Astrocyte (in vitro differentiated cells and primary cell): ENCODE data around the gene ARIH2.

Experiments
- CTCF ChIP-seq: IDR thresholded peaks from 2 replicates; pipeline ENCODE4 v1.5.1; 2011; ENCODE audit warnings: low read depth, mild to moderate bottlenecking, inconsistent platforms, low read length, moderate library complexity; ENCODE audit not compliant: insufficient read depth
- EZH2 ChIP-seq: IDR thresholded peaks from 2 replicates; pipeline ENCODE4 v1.6.1; 2012; ENCODE audit warnings: mild to moderate bottlenecking, low read length, inconsistent platforms; ENCODE audit not compliant: insufficient read depth

GRCh38 chr3:48881006-48881405 is 37.6 kb upstream of the ARIH2 start:
- TF ChIP-seq CTCF, result no peak
- no peak for TF ChIP-seq EZH2
